PFSK-1 (cell line): Measurements from ENCODE around the gene INSC.

ENCODE experiments used
- POLR2AphosphoS5 ChIP-seq: IDR thresholded peaks from 2 replicates; pipeline ENCODE4 v1.6.1; 2012; ENCODE audit warnings: low read depth, mild to moderate bottlenecking, control low read depth, low read length, moderate library complexity
- REST ChIP-seq, 2 experiments: IDR thresholded peaks; 2 replicates each; pipeline versions ENCODE4 v1.6.1 to v1.8.0; 2011 to 2012; ENCODE audit warnings: low read depth in 2 of 2, low read length in 2 of 2, control low read depth in 1 of 2, inconsistent platforms in 1 of 2, mild to moderate bottlenecking in 1 of 2, moderate library complexity in 1 of 2; ENCODE audit not compliant: insufficient read depth in 1 of 2
- SIN3A ChIP-seq: IDR thresholded peaks from 2 replicates; pipeline ENCODE4 v1.6.1; 2012; ENCODE audit warnings: mild to moderate bottlenecking, low read length, moderate library complexity, borderline replicate concordance; ENCODE audit not compliant: insufficient read depth
- TAF1 ChIP-seq: IDR thresholded peaks from 2 replicates; pipeline ENCODE4 v1.6.1; 2012; ENCODE audit warnings: low read length, control low read depth, borderline replicate concordance; ENCODE audit not compliant: insufficient read depth

GRCh38 chr11:15288863-15289262, 174.1 kb downstream of the INSC start:
- TF ChIP-seq TAF1 = no peak
- TF ChIP-seq SIN3A = no peak
- TF ChIP-seq POLR2AphosphoS5 = no peak
- no peak for TF ChIP-seq REST (IDR thresholded peaks at IDR 0.05; ENCODE audit: insufficient read depth in 1 of 2, low read depth in 2 of 2, low read length in 2 of 2)
